Measurements from ENCODE around the gene SLC30A7.

The SLC30A7 gene

GRCh38 chr1:100907887-100908286 is 12.0 kb downstream of the SLC30A7 start:
- H4K20me1 ChIP-seq (ENCODE audit: insufficient read depth, low read length): no peaks in the 10 kb centered on the region
- H3F3A ChIP-seq (ENCODE audit: insufficient read depth, low read length): no peaks in the 10 kb centered on the region
- no peaks in the 10 kb centered on the region for H3K9me2 ChIP-seq (replicated peaks; ENCODE audit: insufficient read depth, low read length)
- H2AFZ ChIP-seq (ENCODE audit: low read length): no peak overlapping the region
- H3K36me3 ChIP-seq (replicated peaks; ENCODE audit: insufficient read depth, low read length): no peaks in the 10 kb centered on the region
- no peaks in the 10 kb centered on the region for H3K79me2 ChIP-seq (ENCODE audit: low read length)
- H3K9ac ChIP-seq (ENCODE audit: low read length): no peak overlapping the region
- H3K4me1 ChIP-seq (ENCODE audit: low read length): no peaks in the 10 kb centered on the region
- TF ChIP-seq EZH2phosphoT487 (IDR thresholded peaks at IDR 0.05; ENCODE audit: low read length) (no peak), CTCF (IDR thresholded peaks at IDR 0.05; ENCODE audit: low read length) (no peak), EZH2 (optimal IDR thresholded peaks at IDR 0.05; ENCODE audit: low read depth, low read length) (no peak)
- no peak for DNase-seq
- H3K27me3 ChIP-seq (replicated peaks; ENCODE audit: insufficient read depth, low read length): no peaks in the 10 kb centered on the region
- H3K4me2 ChIP-seq (ENCODE audit: low read depth, low read length): no peak overlapping the region
- no peaks in the 10 kb centered on the region for H3K9me3 ChIP-seq (replicated peaks; ENCODE audit: insufficient read depth, low read length)
- no peak overlapping the region for H3K4me3 ChIP-seq (ENCODE audit: low read length)
- H3K27ac ChIP-seq (ENCODE audit: low read length): no peak overlapping the region

GRCh38 chr1:100909018-100909417 is 13.1 kb downstream of the SLC30A7 start:
- Histone ChIP-seq H3K9ac (ENCODE audit: low read length) (no peak overlapping the region), H3K4me3 (ENCODE audit: low read length) (no peak overlapping the region), H3F3A (ENCODE audit: insufficient read depth, low read length) (no peaks in the 10 kb centered on the region), H3K4me2 (ENCODE audit: low read depth, low read length) (no peak overlapping the region), H3K4me1 (ENCODE audit: low read length) (no peaks in the 10 kb centered on the region), H3K36me3 (replicated peaks; ENCODE audit: insufficient read depth, low read length) (no peaks in the 10 kb centered on the region), H2AFZ (ENCODE audit: low read length) (no peak overlapping the region), H3K79me2 (ENCODE audit: low read length) (no peaks in the 10 kb centered on the region), H4K20me1 (ENCODE audit: insufficient read depth, low read length) (no peaks in the 10 kb centered on the region), H3K27me3 (replicated peaks; ENCODE audit: insufficient read depth, low read length) (no peaks in the 10 kb centered on the region), H3K9me3 (replicated peaks; ENCODE audit: insufficient read depth, low read length) (no peaks in the 10 kb centered on the region), H3K9me2 (replicated peaks; ENCODE audit: insufficient read depth, low read length) (no peaks in the 10 kb centered on the region), H3K27ac (ENCODE audit: low read length) (no peak overlapping the region)
- TF ChIP-seq EZH2phosphoT487 (IDR thresholded peaks at IDR 0.05; ENCODE audit: low read length): no peak
- no peak for TF ChIP-seq CTCF (IDR thresholded peaks at IDR 0.05; ENCODE audit: low read length)
- TF ChIP-seq EZH2 (optimal IDR thresholded peaks at IDR 0.05; ENCODE audit: low read depth, low read length): no peak
- no peak for DNase-seq

- TF ChIP-seq EZH2 (optimal IDR thresholded peaks at IDR 0.05; ENCODE audit: low read depth, low read length) (no peak), EZH2phosphoT487 (IDR thresholded peaks at IDR 0.05; ENCODE audit: low read length) (no peak), CTCF (IDR thresholded peaks at IDR 0.05; ENCODE audit: low read length) (no peak)
- Histone ChIP-seq H3K4me2 (ENCODE audit: low read depth, low read length) (no peak overlapping the region), H3K27me3 (replicated peaks; ENCODE audit: insufficient read depth, low read length) (no peaks in the 10 kb centered on the region), H3K9me3 (replicated peaks; ENCODE audit: insufficient read depth, low read length) (no peaks in the 10 kb centered on the region), H3K79me2 (ENCODE audit: low read length) (no peaks in the 10 kb centered on the region), H3K4me1 (ENCODE audit: low read length) (no peaks in the 10 kb centered on the region), H2AFZ (ENCODE audit: low read length) (no peak overlapping the region), H3K36me3 (replicated peaks; ENCODE audit: insufficient read depth, low read length) (no peaks in the 10 kb centered on the region), H3K9me2 (replicated peaks; ENCODE audit: insufficient read depth, low read length) (no peaks in the 10 kb centered on the region), H3K27ac (ENCODE audit: low read length) (no peak overlapping the region), H4K20me1 (ENCODE audit: insufficient read depth, low read length) (no peaks in the 10 kb centered on the region), H3F3A (ENCODE audit: insufficient read depth, low read length) (no peaks in the 10 kb centered on the region), H3K4me3 (ENCODE audit: low read length) (no peak overlapping the region), H3K9ac (ENCODE audit: low read length) (no peak overlapping the region)
- DNase-seq: no peak
Observed at GRCh38 chr1:100912019-100912418, 16.1 kb downstream of the SLC30A7 start.

Measured in MM.1S (cell line).